Head of caudate nucleus (tissue), 42 donors: ENCODE measurements around the gene UBE2H.
"Not testable (repeated sequence)": the region's sequence is repeated elsewhere in the genome, so short reads cannot be mapped to it uniquely, and the experiment has no call there.

Source experiments
- DNase-seq, 42 donors: peaks; one replicate each; pipeline versions ENCODE4 v3.0.0 to v3.0.0-alpha.2; 2020 to 2021; ENCODE audit warnings: mixed read lengths in 7 of 42
- intact Hi-C: fragments of 100-400 bp; cut with DNase I; formaldehyde crosslinking; loops from one replicate; pipeline ENCODE4 v1.15.0; 2022

Gene UBE2H

DNA sequence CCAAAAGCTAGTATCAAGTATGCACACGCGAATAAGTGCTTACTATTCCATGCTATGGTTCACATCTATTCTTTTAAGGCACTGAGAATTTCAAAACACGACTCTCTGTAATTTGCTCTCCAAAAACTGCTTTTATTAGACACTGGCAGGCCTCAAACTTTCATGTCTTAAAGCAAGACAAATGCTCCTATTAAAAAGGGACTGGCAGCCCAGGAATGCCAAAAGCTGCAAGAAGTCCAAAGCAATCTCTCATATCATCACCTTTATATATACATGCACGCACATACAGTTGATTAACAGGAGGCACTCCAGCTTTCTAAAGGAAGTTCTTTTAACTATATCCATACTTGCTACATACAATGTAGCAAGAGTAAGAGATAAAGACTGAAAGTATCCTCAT lies 34.8 kb downstream of the UBE2H start:
- intact Hi-C loops = no loop called here

DNA sequence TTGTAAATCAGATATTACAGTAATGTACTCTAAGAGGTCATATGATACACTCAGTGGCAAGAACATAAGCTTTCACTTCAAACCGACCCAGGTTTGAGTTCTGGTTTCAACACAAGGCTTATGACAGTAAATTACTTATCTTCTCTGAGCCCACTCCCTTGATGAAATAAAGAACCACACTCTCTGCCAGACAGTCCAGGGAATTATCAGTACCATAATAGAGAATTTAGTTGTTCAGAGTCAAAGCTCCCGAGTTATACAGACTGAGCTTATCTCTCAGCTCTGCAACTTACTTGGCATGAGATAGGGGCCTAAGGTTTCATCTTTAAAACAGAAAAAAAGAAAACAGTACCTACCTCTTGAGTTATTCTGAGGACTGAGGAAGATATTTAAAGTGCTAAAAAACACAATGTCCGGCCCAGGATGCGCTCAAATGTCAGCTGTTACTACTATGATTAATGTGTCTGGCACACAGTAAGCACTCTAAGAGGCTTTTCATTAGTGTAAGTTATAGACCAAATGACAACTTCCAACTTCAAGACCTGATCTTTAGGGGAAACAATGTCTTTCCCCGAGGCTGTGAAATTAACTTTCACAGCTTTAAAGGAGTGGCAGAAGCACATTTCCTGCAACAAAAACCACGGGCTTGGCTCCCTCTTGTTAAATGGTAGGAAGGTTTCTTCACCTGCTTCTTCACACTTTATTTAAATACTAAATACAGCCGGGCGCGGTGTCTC lies 38.1 kb downstream of the UBE2H start:
- no peak for DNase-seq

More for the DNA sequence above, 34.8 kb downstream of the UBE2H start:
- DNase-seq = no peak

DNA sequence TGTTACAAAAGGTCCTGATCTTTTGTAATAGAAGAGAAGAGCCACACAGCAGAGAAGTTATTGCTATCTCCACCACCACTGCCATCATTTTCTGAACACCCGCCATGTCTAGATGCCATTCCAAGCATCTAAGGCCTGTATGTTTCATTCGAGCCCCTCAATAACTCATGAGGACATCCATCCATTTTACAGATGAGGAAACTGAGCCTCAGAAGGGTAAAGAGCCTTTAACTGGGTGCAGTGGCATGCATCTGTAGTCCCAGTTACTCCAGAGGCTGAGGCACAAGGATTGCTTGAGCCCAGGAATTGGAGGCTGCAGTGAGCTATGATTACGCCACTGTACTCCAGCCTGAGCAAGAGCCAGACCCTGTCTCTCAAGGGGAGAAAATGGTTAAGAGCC lies 39.3 kb downstream of the UBE2H start:
- DNase-seq = no peak
- intact Hi-C loops = no loop called here

More for the DNA sequence above, 38.1 kb downstream of the UBE2H start:
- intact Hi-C loops = no loop called here

DNA sequence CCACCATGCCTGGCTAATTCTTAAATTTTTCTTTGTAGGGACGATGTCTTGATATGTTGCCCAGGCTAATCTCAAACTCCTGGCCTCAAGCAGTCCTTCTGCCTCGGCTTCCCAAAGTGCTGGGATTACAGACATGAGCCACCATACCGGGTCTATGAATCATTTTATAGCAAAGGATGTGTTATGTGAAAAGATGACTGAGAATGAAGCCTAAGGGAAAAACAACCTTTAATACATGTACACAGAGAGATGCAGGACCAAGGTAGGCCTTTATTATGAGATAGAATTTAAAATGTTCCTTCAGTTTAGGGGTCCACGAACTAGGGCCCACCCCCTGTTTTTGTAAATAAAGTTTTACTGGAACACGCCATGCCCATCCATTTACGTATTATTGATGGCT lies 41.0 kb downstream of the UBE2H start:
- DNase-seq = no peak
- intact Hi-C loops = no loop called here

DNA sequence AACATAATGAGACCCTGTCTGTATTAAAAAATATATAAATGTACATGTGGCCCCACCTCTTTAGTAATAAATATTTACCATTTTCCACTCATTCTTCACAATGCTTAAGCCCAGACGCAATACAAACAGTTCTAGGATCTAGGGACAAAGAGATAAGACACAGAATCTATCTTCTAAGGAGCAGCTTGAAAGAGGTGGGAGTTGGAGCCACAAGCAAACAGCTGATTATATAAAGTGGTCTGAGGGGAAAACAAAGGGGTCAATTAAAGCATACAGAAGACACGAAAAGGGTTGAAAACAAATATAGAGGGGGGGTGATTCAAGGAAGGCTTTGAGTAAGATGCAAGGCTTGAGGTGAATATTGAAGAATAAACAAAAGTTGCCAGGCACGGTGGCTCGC lies 43.1 kb downstream of the UBE2H start:
- DNase-seq = no peak
- intact Hi-C loops = no loop called here

DNA sequence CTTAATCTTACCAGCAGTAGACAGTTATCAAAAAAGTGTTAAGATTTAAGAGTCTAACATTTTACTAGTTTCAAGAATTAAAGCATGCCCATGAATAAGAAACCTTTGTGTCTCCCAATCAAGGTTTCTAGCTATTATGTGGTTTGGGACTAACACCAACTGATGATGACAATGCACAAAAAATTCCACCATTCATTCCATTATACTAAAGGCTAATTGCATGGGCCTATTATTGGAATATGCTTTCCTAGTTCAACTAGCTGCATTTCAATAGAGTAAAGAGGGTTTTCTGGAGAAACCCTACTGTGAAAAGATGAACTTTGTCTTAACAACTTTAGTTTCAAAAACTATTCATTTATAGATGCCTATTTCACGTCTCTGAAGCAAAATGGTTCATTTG lies 44.6 kb downstream of the UBE2H start:
- intact Hi-C loops = no loop called here

DNA sequence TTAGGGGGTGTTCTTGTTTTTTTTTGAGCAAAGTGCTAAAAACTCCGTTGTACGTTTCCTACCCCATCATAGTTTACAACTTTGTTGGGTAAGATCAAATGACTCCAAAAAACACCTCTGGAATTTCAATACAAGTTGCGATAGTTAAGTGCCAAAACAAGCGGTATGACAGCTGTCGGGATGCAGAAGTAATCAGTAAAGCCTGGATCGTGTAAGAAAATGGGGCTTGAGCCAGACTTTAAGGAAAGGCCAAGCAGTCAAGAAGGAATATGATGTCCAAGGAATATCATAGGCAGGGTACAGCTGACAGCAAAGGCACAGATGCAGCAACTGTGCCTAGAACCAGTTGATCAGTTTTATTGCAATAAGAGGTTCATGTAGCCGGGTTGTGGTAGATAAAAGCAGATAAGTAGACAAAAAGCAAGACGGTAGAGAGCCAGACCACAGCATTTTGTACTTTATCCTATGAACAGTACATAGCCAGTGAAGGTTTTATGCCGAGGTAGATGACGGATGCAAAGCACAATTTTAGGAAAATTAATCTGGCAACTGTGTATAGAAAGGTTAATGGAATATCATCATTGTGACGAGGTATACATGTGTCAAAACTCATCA lies 45.5 kb downstream of the UBE2H start:
- no peak for DNase-seq
- intact Hi-C loops = no loop called here

More for the DNA sequence above, 44.6 kb downstream of the UBE2H start:
- no peak for DNase-seq

DNA sequence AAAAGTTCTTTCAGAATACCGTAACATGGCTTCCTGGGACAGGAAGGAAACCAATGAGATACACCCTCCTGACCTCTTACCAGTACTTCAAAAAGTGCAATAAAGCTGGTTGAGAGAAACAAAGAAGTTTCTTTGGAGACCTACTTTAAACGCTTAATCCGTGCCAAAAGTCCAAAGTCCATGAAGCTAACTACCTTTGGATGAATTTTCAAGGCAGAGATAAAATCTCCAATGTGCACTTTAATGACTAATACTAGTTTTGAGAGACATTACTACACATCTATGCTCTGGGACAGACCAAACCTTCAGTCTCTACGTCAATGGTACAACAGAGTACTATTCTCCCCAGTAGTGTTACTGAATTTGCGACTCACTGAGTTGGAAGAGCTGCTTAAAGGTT lies 46.1 kb downstream of the UBE2H start:
- intact Hi-C loops = no loop called here
- no peak for DNase-seq

DNA sequence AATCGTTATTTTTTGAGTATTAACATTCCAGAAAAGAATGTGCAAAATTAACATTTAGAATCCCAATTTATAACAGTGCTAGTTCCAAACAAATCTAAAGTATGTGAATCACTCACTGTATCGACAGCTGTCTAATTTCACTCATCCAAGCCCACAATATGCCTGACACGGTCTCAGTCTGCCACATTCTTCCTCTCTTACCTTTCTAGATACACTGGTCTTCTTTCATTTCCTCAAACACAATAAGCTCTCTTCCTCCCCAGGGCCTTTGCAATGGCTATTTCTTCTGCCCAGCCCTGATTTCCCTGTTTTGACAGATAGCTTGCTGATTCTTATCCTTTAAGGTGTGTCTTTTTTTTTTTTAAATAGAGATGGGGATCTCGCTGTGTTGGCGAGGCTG lies 48.8 kb downstream of the UBE2H start:
- intact Hi-C loops = no loop called here
- no peak for DNase-seq

DNA sequence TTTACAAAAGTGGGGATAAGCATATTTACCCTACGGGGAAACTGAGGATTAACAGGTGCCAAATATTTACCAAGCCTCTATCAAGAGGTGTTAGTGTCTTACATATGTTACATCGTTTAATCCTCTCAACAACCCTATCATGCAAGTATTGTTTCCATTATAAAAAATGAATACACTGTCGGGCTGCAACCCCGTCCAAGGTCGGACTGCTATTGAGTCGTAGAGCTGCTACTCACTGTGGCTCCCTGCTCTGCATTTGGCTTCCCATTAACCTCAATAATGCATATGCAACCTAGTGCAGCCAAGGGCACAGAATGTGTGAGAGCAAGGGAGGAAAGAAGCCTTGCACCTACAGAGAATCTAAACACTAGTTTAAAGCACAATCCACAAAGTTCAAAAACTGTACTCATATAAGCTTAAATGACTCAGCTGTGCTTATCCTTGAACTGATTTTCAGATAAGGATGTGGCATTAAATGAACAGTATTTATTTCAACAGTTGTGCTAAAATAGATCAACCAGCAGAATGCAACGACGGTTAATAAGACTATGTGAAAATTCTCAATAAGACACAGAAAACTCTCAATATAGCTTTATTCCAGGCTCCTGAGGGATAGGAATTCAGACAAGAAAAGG lies 49.9 kb downstream of the UBE2H start:
- DNase-seq = no peak
- intact Hi-C loops = no loop called here

DNA sequence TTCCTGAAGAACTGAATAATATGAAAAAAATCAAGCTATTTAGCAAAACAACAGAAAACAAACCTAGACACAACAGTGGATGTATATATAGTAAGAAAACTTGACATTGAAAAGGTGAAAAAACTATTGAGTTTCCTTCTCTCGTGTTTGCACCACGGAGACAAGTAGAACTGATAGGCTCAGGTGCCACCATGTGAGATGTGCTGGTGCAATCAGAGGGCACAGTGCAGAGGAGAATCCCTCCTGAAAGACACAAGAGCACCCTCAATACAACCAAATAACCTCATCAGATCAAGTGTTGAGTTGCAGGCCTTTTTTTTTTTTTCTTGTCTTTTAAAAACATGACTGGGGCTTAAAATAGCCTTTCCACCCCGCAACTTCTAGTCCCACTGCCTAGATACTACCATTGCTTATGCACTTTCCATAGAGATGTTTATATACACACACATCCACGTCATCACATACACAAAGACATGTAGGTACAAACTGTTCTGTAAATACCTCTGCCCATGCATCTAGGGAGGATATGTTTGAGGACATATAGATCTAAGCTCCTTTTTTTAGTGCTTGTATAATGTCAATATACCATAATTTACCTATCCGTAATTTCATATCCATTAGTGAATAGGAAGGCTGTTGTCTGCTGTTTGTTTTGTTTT lies 54.1 kb downstream of the UBE2H start:
- intact Hi-C loops = no loop called here
- DNase-seq = no peak

DNA sequence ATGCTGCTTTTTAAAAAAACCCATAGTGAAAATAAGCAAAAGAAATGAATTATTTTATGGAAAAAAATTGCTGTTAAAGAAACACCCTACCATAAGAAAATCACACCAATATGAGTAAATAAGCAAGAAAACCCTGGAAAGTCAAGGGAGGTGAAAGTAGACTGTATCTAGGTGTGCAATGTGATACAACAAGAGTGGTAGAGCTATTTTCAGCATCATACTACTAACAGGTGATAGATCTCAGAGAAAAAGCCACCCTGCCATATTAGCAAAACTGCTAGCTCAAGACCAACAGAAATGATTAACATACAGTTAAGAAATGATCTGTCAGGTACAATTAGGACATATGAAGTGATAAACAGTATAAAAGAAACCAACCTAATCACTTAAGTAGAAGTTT lies 54.8 kb downstream of the UBE2H start:
- no peak for DNase-seq
- intact Hi-C loops = no loop called here

DNA sequence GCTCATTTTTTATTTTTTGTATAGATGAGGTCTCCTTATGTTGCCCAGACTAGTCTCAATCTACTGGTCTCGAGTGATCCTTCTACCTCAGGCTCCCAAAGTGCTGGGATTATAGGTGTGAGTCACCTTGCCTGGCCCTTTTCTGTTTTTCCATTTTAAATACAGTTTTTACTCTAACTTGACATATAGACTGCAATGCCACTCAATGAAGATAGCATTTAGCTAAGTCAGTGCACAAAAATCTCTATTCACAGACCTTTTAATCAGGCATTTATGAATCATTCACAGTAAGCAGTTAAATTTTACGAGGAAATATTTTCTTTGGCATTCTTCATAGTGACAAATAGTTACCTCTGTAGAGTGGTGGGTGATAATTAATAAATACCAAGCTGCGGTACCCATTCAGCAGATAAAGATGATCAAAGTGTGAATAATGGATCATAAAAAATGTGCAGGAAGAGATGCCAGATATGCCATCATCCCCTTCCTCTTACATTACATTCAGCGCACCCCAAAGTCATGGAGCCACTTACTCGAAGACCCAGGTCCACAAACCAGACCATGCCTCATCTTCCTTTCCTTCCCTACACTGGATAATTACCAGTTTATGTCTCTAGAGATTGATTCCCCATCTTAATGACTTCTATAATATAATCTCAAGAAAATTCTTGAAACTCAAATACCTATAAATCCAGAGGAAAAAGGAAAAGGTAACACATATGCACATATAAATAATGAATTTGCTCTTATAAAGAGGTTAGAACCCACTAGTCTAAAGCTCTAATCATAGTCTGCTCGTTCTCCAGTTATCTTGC lies 56.0 kb downstream of the UBE2H start:
- no peak for DNase-seq
- intact Hi-C loops = no loop called here

DNA sequence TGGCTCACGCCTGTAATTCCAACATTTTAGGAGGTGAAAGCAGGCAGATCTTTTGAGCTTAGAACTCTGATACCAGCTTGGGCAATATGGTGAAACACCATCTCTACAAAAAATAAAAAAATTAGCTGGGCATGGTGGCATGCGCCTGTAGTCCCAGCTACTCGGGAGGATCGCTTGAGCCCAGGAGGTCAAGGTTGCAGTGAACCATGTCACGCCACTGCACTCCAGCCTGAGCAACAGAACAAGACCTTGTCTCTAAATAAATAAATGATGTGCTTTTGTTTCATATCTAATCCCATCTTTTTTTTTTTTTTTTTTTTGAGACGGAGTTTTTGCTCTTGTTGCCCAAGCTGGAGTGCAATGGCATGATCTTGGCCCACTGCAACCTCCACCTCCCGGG lies 58.6 kb downstream of the UBE2H start:
- intact Hi-C loops = not testable (repeated sequence)

DNA sequence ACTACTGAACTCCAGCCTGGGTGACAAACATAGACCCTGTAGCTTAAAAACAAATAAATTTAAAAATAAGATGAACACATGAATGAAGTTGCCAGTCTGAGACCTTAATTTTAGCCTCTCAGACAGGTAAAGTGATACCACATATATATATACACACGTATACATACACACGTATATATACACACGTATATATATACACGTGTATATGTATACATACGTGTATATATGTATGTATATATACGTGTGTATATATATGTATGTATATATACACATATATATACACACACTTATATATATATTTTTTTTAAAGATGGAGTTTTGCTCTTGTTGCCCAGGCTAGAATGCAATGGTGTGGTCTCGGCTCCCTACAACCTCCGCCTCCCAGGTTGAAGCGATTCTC lies 62.7 kb downstream of the UBE2H start:
- DNase-seq = no peak
- intact Hi-C loops = no loop called here

More for the DNA sequence above, 58.6 kb downstream of the UBE2H start:
- not testable (repeated sequence) for DNase-seq

DNA sequence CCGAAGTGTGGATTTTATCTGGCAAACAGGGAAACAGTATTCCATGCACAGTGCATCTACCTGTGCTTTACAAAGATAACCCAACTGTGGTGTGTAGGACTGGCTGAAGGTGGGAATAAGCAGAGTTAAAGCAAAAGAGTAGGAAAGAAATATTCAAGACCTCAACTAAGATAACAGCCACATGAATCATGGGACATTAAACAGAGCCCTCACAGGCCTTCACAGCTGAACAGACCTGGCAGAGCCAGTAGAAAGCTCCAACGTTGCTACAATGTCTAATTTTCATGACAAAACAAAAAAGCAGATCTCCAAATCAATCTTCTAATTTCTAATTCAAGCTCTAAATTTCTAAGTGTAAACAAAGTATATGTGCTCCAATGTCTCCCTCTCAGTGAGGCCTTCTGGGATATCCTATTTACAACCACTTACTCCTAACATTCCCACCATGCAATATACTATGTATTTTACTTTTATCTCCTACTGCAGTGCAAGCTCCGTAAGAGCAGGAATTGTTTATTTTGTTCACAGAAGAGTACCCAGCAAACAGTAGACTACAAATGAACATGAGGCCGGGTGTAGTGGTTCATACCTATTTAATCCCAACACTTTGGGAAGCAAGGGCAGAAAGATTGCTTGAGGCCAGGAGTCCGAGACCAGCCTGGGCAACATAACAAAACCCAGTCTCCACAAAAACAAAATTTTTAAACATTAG lies 63.5 kb downstream of the UBE2H start:
- intact Hi-C loops = no loop called here
- no peak for DNase-seq

DNA sequence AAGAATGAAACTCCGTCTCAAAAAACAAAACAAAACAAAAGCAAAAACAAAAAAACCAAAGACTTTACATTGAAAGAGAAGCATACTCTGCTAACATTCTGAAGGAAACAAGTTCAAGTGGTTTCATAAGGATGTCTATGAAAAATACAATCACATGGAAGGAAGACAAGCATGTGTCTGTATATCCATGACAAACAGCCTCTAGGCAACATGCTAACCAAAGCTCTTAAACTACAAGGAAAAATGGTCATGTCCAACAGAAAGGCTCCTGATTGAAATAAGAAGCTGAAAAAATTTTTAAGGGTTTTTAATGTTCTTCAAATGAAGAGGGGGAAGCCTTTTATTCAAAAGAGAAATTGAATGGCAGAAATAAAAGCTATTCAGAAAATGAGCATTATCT lies 64.9 kb downstream of the UBE2H start:
- intact Hi-C loops = no loop called here

DNA sequence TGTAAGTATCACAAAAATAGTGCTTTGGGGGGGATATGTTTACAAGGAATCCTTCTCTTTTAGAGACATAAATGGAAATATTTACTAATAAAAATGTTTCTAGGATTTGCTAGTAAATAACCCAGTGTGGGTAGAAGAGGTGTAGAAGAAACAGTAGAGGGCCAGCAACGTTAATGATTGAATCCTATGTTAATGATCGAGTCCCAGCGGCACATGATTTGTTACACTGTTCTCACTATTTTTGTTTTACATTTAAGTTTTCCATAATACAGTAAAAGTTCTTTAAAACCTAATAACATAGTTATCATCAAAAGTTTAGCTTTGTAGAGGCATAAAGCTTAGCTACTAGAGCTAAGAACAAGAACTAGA lies 66.0 kb downstream of the UBE2H start:
- DNase-seq = no peak
- intact Hi-C loops = no loop called here

More for the DNA sequence above, 64.9 kb downstream of the UBE2H start:
- DNase-seq = no peak
